Measurements from ENCODE around the gene MYOM3.
"Not testable (repeated sequence)": the region's sequence is repeated elsewhere in the genome, so short reads cannot be mapped to it uniquely, and the experiment has no call there.

MYOM3 gene

GRCh38 chr1:24071941-24072340 is 40.0 kb downstream of the MYOM3 start:
- no peak for DNase-seq (ENCODE audit: low read depth)

- peak; percentile 82 for DNase-seq (ENCODE audit: low read depth)
Measured at GRCh38 chr1:24070821-24071393, 41.0 kb downstream of the MYOM3 start.

GRCh38 chr1:24069817-24070216 is 42.1 kb downstream of the MYOM3 start:
- DNase-seq (ENCODE audit: low read depth) = no peak

- DNase-seq (ENCODE audit: low read depth) = no peak
Measured at GRCh38 chr1:24067978-24068377, 44.0 kb downstream of the MYOM3 start.

GRCh38 chr1:24065304-24065703 is 46.6 kb downstream of the MYOM3 start:
- no peak for DNase-seq (ENCODE audit: low read depth)

- DNase-seq (ENCODE audit: low read depth) = no peak
Measured at GRCh38 chr1:24062221-24062620, 49.7 kb downstream of the MYOM3 start.

GRCh38 chr1:24060482-24060881 is 51.5 kb downstream of the MYOM3 start:
- DNase-seq (ENCODE audit: low read depth) = no peak

- no peak for DNase-seq (ENCODE audit: low read depth)
Measured at GRCh38 chr1:24058671-24059455, 53.1 kb downstream of the MYOM3 start.

GRCh38 chr1:24057171-24057570 is 54.8 kb downstream of the MYOM3 start:
- DNase-seq (ENCODE audit: low read depth) = no peak

- no peak for DNase-seq (ENCODE audit: low read depth)
Measured at GRCh38 chr1:24055681-24056080, 56.3 kb downstream of the MYOM3 start.

GRCh38 chr1:24052220-24052619 is 59.7 kb downstream of the MYOM3 start:
- no peak for DNase-seq (ENCODE audit: low read depth)

GRCh38 chr1:24051206-24051945 is 60.6 kb downstream of the MYOM3 start:
- DNase-seq (ENCODE audit: low read depth) = no peak

- DNase-seq (ENCODE audit: low read depth) = no peak
Measured at GRCh38 chr1:24049733-24050132, 62.2 kb downstream of the MYOM3 start.

GRCh38 chr1:24048894-24049293 is 63.0 kb downstream of the MYOM3 start:
- not testable (repeated sequence) for DNase-seq (ENCODE audit: low read depth)

- DNase-seq (ENCODE audit: low read depth) = peak; percentile 27
Measured at GRCh38 chr1:24048205-24048869, 63.6 kb downstream of the MYOM3 start.

GRCh38 chr1:24047110-24047477 is 64.8 kb downstream of the MYOM3 start:
- DNase-seq (ENCODE audit: low read depth) = peak; percentile 47

GRCh38 chr1:24045771-24046170 is 66.2 kb downstream of the MYOM3 start:
- DNase-seq (ENCODE audit: low read depth) = no peak

- not testable (repeated sequence) for DNase-seq (ENCODE audit: low read depth)
Measured at GRCh38 chr1:24044672-24045071, 67.3 kb downstream of the MYOM3 start.

GRCh38 chr1:24043345-24044032 is 68.4 kb downstream of the MYOM3 start:
- no peak for DNase-seq (ENCODE audit: low read depth)

- no peak for DNase-seq (ENCODE audit: low read depth)
Measured at GRCh38 chr1:24042315-24042714, 69.6 kb downstream of the MYOM3 start.

- DNase-seq (ENCODE audit: low read depth) = no peak
Measured at GRCh38 chr1:24036088-24036487, 75.8 kb downstream of the MYOM3 start.

GRCh38 chr1:24032981-24033380 is 79.0 kb downstream of the MYOM3 start:
- no peak for DNase-seq (ENCODE audit: low read depth)

Measured in ELR (cell line).